Stimulated activated CD8-positive, alpha-beta memory T cell treated with anti-CD3 and anti-CD28 coated beads, Interleukin-7, amount 100 ng/mL, for 1 hour (primary cell): ENCODE data around the gene LMBRD2.

ENCODE experiments used
- DNase-seq, 2 donors: peaks; one replicate each; pipeline ENCODE4 v3.0.0-alpha.2; 2020; ENCODE audit warnings: low read depth in 2 of 2

LMBRD2 gene

GRCh38 chr5:36105819-36106218, 45.9 kb downstream of the LMBRD2 start:
- no peak for DNase-seq

- no peak for DNase-seq
Measured at GRCh38 chr5:36099748-36100147, 51.9 kb downstream of the LMBRD2 start.

GRCh38 chr5:36096486-36096885, 55.2 kb downstream of the LMBRD2 start:
- DNase-seq = no peak

GRCh38 chr5:36089989-36090388, 61.7 kb downstream of the LMBRD2 start:
- DNase-seq = no peak

- no peak for DNase-seq
Measured at GRCh38 chr5:36079200-36079781, 72.4 kb downstream of the LMBRD2 start.

GRCh38 chr5:36078430-36078829, 73.3 kb downstream of the LMBRD2 start:
- no peak for DNase-seq

- no peak for DNase-seq
Measured at GRCh38 chr5:36073595-36074216, 78.0 kb downstream of the LMBRD2 start.

GRCh38 chr5:36070687-36071571, 80.8 kb downstream of the LMBRD2 start:
- no peak for DNase-seq

- no peak for DNase-seq
Measured at GRCh38 chr5:36068751-36069281, 82.9 kb downstream of the LMBRD2 start.

- no peak for DNase-seq
Measured at GRCh38 chr5:36066540-36067210, 85.0 kb downstream of the LMBRD2 start, which contains the start of gene UGT3A2. TSS of gene UGT3A2 (minus strand) at chr5:36066882. CDS start at chr5:36066789, 93 bp downstream.

GRCh38 chr5:36066001-36066539, 85.6 kb downstream of the LMBRD2 start:
- no peak for DNase-seq

- DNase-seq = no peak
Measured at GRCh38 chr5:36060420-36060887, 91.2 kb downstream of the LMBRD2 start.

- DNase-seq = no peak
Measured at GRCh38 chr5:36059571-36060419, 91.9 kb downstream of the LMBRD2 start.

- DNase-seq = no peak
Measured at GRCh38 chr5:36058776-36059175, 92.9 kb downstream of the LMBRD2 start.

GRCh38 chr5:36057386-36057785, 94.3 kb downstream of the LMBRD2 start:
- no peak for DNase-seq

GRCh38 chr5:36056422-36056821, 95.3 kb downstream of the LMBRD2 start:
- DNase-seq = no peak

GRCh38 chr5:36055984-36056383, 95.7 kb downstream of the LMBRD2 start:
- DNase-seq = no peak

GRCh38 chr5:36054647-36055046, 97.0 kb downstream of the LMBRD2 start:
- no peak for DNase-seq

- no peak for DNase-seq
Measured at GRCh38 chr5:36052538-36052937, 99.1 kb downstream of the LMBRD2 start.

GRCh38 chr5:36049949-36050348, 101.7 kb downstream of the LMBRD2 start:
- DNase-seq = no peak
